Measurements from ENCODE around the gene NLRP12.
A peak's percentile ranks its signal among the peaks of the same experiment; 100 is the strongest.
"Not testable (repeated sequence)": the region's sequence is repeated elsewhere in the genome, so short reads cannot be mapped to it uniquely, and the experiment has no call there.

Gene NLRP12

DNA sequence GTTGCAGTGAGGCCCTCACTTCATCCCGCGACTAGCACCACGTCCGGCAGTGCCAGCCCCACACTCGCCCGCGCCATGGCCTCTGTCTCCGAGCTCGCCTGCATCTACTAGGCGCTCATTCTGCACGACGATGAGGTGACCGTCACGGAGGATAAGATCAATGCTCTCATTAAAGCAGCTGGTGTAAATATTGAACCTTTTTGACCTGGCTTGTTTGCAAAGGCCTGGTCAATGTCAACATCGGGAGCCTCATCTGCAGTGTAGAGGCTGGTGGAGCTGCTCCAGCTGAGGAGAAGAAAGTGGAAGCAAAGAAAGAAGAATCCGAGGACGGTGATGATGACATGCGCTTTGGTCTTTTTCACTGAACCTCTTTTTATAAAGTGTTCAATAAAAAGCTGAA is 48.6 kb downstream of the NLRP12 start:
- H3K4me3 ChIP-seq (ENCODE audit: low read depth, low read length): no peak overlapping the region
- DNase-seq (ENCODE audit: low read depth): no peak
- no peak for TF ChIP-seq CTCF (IDR thresholded peaks at IDR 0.05; ENCODE audit: insufficient read depth, low read depth, low read length, missing control alignments)

DNA sequence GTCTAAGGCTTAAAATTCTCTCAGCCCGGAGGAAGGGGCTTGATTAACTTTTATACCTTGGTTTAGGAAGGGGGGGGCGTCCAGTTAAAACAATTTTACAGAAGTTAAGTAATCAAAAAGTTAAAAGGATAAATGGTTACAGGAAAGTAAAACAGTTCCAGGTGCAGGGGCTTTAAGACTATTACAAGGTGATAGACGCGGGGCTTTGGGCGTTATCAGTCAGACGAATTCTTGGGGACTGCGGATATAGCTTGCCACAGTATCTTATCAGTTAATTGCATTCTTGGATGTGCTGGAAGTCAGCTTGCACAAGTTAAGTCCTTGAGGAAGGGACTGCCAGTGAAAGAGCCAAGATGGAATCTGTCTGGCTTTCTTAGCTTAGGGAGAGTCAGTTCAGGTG is 49.6 kb downstream of the NLRP12 start:
- DNase-seq (ENCODE audit: low read depth); H3K4me3 ChIP-seq (ENCODE audit: low read depth, low read length): not testable (repeated sequence)

- no peak overlapping the region for H3K4me3 ChIP-seq (ENCODE audit: low read depth, low read length)
- no peak for TF ChIP-seq CTCF (IDR thresholded peaks at IDR 0.05; ENCODE audit: insufficient read depth, low read depth, low read length, missing control alignments)
- DNase-seq (ENCODE audit: low read depth): no peak
Observed at GRCh38 chr19:53773999-53774398, 50.1 kb downstream of the NLRP12 start.

- no peak overlapping the region for H3K4me3 ChIP-seq (ENCODE audit: low read depth, low read length)
- peak; percentile 31 for TF ChIP-seq CTCF (IDR thresholded peaks at IDR 0.05; ENCODE audit: insufficient read depth, low read depth, low read length, missing control alignments)
- DNase-seq (ENCODE audit: low read depth): peak; percentile 20
Observed at GRCh38 chr19:53772943-53773342, 51.2 kb downstream of the NLRP12 start.

DNA sequence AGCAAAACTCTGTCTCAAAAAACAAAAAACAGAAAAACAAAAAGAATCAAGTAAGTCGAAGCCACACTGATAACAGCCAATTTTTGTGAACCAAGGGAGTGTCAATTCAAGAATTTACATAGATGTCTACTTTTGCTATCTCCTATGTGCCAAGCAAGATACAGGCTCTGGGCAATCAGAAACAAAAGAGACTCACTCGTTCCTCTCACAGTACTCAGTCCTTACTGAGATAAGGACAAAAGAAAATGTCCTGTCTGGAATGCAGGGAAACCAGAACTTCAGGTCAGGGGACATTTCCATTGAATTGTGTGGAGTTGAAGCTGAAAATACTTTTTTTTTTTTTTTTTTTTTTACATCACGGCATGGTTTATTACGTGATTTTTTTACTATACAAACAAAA is 53.0 kb downstream of the NLRP12 start:
- no peak for TF ChIP-seq CTCF (IDR thresholded peaks at IDR 0.05; ENCODE audit: insufficient read depth, low read depth, low read length, missing control alignments)
- no peak for DNase-seq (ENCODE audit: low read depth)
- H3K4me3 ChIP-seq (ENCODE audit: low read depth, low read length): no peak overlapping the region

GRCh38 chr19:53769696-53770309 is 54.3 kb downstream of the NLRP12 start:
- H3K4me3 ChIP-seq (ENCODE audit: low read depth, low read length); DNase-seq (ENCODE audit: low read depth): not testable (repeated sequence)

DNA sequence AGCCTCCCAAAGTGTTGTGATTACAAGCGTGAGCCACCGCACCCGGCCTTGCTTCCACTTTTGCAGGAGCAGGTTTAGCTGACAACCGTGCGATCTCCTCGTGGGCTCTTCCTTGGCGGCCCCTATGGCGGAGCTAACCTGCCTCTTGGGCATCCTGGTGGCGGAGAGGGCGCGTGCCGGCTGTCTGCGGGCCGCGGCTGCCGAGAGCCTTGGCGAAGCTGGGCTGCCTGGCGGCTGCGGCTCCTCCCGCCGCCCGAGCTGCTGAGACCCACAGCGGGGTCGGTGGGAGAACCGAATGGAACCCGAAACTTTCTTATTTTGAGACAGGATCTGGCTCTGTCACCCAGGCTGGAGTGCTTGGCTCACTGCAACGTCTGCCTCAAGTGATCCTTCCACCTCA is 55.7 kb downstream of the NLRP12 start:
- no peak overlapping the region for H3K4me3 ChIP-seq (ENCODE audit: low read depth, low read length)
- DNase-seq (ENCODE audit: low read depth): no peak
- TF ChIP-seq CTCF (IDR thresholded peaks at IDR 0.05; ENCODE audit: insufficient read depth, low read depth, low read length, missing control alignments): no peak

- DNase-seq (ENCODE audit: low read depth); H3K4me3 ChIP-seq (ENCODE audit: low read depth, low read length): not testable (repeated sequence)
Observed at GRCh38 chr19:53758991-53759390, 65.1 kb downstream of the NLRP12 start.

All from GM12865 (cell line).